CD8-positive, alpha-beta memory T cell (primary cell): ENCODE results near the gene WASF2. TPM values are rescaled to one million over a fixed set of nuclear protein-coding genes. Genes with fewer than 3 reads are reported as not detected.
A peak's percentile ranks its signal among the peaks of the same experiment; 100 is the strongest.
"Not testable (repeated sequence)": the region's sequence is repeated elsewhere in the genome, so short reads cannot be mapped to it uniquely, and the experiment has no call there.

ENCODE experiments used
- CTCF ChIA-PET: fragments of 350-600 bp; sonication (Branson Sonifier 250); formaldehyde crosslinking; loops from one replicate; lab custom pipeline; 2021; ENCODE audit warnings: antibody characterized with exemption; lab: Charles Lee
- POLR2A ChIA-PET: fragments of 350-600 bp; sonication (Branson Sonifier 250); formaldehyde crosslinking; loops from one replicate; lab custom pipeline; 2021; ENCODE audit warnings: antibody characterized with exemption; lab: Charles Lee
- DNase-seq, 5 donors: peaks; one replicate each; pipeline versions ENCODE4 v3.0.0 to v3.0.0-alpha.2; 2020 to 2022; ENCODE audit warnings: mixed read lengths in 1 of 5
- H3K27ac ChIP-seq: one replicate; pipeline ENCODE4 v1.7.0; 2013; ENCODE audit warnings: low read depth, mild to moderate bottlenecking, low read length, moderate library complexity
- H3K27me3 ChIP-seq: 2 replicates; pipeline ENCODE4 v1.7.0; 2013; ENCODE audit warnings: low read length, mild to moderate bottlenecking; ENCODE audit not compliant: insufficient read depth, poor library complexity, severe bottlenecking
- H3K36me3 ChIP-seq: 2 replicates; pipeline ENCODE4 v1.7.0; 2013; ENCODE audit warnings: mild to moderate bottlenecking, low read length, moderate library complexity; ENCODE audit not compliant: insufficient read depth
- H3K4me1 ChIP-seq: 2 replicates; pipeline ENCODE4 v1.7.0; 2013; ENCODE audit warnings: mild to moderate bottlenecking, low read length, moderate library complexity; ENCODE audit not compliant: insufficient read depth
- H3K4me3 ChIP-seq: 2 replicates; pipeline ENCODE4 v1.7.0; 2013; ENCODE audit warnings: mild to moderate bottlenecking, low read length
- H3K9me3 ChIP-seq: 2 replicates; pipeline ENCODE4 v1.7.0; 2013; ENCODE audit warnings: mild to moderate bottlenecking, low read length
- H3K27ac Mint-ChIP-seq, 8 donors: one replicate each; pipeline ENCODE4 v1.8.0; 2020 to 2021; ENCODE audit warnings: mixed read lengths in 8 of 8, mild to moderate bottlenecking in 6 of 8, inconsistent platforms in 3 of 8, moderate library complexity in 3 of 8
- H3K27me3 Mint-ChIP-seq, 2 donors: one replicate each; pipeline ENCODE4 v1.8.0; 2020 to 2021; ENCODE audit warnings: mixed read lengths in 2 of 2, mild to moderate bottlenecking in 1 of 2, moderate library complexity in 1 of 2
- H3K36me3 Mint-ChIP-seq, 3 donors: one replicate each; pipeline ENCODE4 v1.8.0; 2020 to 2021; ENCODE audit warnings: mixed read lengths in 3 of 3, inconsistent platforms in 1 of 3, mild to moderate bottlenecking in 1 of 3
- H3K4me1 Mint-ChIP-seq, 3 donors: one replicate each; pipeline ENCODE4 v1.8.0; 2020 to 2021; ENCODE audit warnings: mixed read lengths in 3 of 3, inconsistent platforms in 1 of 3, mild to moderate bottlenecking in 1 of 3
- H3K4me3 Mint-ChIP-seq, 7 donors: one replicate each; pipeline ENCODE4 v1.8.0; 2020 to 2021; ENCODE audit warnings: mixed read lengths in 7 of 7, mild to moderate bottlenecking in 6 of 7, moderate library complexity in 4 of 7, inconsistent platforms in 2 of 7
- H3K9me3 Mint-ChIP-seq, 5 donors: one replicate each; pipeline ENCODE4 v1.8.0; 2020 to 2022; ENCODE audit warnings: mixed read lengths in 5 of 5, mild to moderate bottlenecking in 3 of 5, moderate library complexity in 2 of 5, inconsistent platforms in 1 of 5
- polyA plus RNA-seq: library from polyadenylated mRNA; unstranded; fragments of 300-500 nt; fragmentation: Illumina TruSeq; gene quantifications from one replicate; pipeline ENCODE4 v1.2.3, GENCODE V29; 2021
- total RNA-seq, 2 experiments: library from RNA; stranded (reverse); gene quantifications; one replicate each; pipeline ENCODE4 v1.2.3, GENCODE V29; 2021

The WASF2 gene
- total and polyA plus RNA-seq, 3 experiments from 2014 or later = 64.1 to 128 (median 120) TPM

DNA sequence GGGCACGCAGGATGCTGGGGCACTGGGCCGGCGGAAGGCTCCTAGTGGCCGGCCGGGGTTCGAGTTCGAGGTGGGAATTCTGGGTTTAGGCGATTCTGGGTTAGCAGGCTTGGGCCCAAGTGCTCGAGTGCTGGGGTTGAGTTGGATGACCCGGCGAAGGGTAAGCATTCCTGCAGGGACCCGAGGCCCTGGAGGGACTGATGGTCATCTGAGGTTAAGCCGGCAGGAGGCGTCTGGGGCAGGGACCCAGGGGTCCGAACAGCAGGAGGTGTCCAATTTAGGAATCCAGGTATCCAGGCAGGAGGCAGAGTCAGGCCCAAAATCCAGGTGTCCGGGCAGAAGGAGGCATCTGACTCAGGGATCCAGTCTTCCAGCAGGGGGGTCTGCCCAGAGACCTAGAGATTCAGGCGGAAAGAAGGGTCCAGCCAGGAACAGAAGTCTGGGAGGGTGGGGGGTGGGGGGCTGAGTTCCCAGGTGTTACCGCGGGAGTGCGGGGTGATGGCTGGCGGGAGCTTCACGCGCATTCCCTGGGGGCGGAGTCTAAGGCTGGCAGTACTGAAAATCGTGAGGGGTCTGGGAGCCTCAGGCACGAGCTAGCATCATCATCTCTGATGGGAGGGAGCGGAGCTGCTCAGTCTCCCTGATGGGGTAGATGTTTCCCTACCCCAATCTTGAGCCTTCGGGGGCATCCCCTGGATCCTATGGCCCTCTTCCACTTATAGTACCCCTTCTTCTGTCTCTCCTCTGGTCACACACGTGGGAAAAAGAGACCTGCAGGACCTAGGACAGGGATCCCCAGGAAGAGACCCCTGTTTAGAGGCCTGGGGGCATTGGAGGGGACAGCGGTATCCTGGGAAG lies 97.0 kb downstream of the WASF2 start:
- H3K4me3 Mint-ChIP-seq = peak overlapping the region in 6 of 7 donors; percentile 41 to 86 (median 62)
- Histone ChIP-seq H3K27ac (peak overlapping the region; percentile 43), H3K27me3 (no peaks in the 10 kb centered on the region), H3K9me3 (no peaks in the 10 kb centered on the region), H3K4me3 (peak overlapping the region; percentile 69), H3K4me1 (peaks cover 17% of the 10 kb centered on the region), H3K36me3 (no peaks in the 10 kb centered on the region)
- ChIA-PET POLR2A (no interaction called here), CTCF (interaction anchor here (1.5 to 13.6 kb wide), 2 partner anchors 35 to 93 kb away, joined by 3 to 283 read pairs; no protein-coding TSS in a partner anchor)
- H3K27me3 Mint-ChIP-seq = peaks cover 1 to 12% of the 10 kb centered on the region in 2 donors
- peak overlapping the region in 4 of 8 donors; percentile 0 to 63 (median 28) for H3K27ac Mint-ChIP-seq
- H3K4me1 Mint-ChIP-seq = peaks cover 15 to 22% (median 21%) of the 10 kb centered on the region in 3 donors
- H3K36me3 Mint-ChIP-seq = no peaks in the 10 kb centered on the region
- no peaks in the 10 kb centered on the region for H3K9me3 Mint-ChIP-seq
- no peak for DNase-seq

DNA sequence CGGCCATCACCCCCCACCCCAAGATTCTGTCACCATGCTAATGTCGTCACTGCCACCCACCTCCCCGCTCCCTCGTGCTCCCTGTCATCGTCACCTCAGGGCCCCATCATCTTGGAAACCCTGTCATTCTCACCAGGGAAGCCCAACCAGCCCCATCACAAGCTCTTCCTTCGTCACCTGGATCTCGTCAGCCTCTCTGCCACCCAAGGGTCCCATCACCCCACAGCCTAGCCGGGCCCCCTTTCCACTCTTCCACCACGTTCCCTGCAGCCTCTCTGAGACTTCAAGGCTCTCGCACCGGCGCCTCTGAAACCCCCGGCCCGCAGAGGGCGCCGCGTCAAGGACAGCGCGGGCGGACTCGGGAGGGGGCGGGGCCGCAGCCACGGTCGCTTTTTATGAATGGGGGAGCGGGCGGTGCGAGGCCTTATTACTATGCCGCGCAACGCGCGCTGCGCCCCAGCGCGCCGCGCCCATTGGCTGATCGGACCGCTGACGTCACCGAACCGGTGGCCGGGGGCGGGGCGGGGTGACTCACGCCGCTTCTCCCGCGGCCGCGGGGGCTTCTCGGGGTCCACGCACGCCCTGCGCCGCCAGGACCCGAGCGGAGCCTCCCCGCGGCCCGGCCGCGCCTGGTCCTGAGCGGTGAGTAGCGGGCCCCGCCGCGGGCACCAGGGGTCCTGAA lies 97.7 kb downstream of the WASF2 start, which contains the start of gene GPR3:
Gene GPR3 (plus strand): TSS at position 527 of the 682 bp plus-strand sequence. CDS start 1,177 bp downstream, outside the sequence.
- no peaks in the 10 kb centered on the region for H3K9me3 ChIP-seq
- H3K27me3 ChIP-seq = no peaks in the 10 kb centered on the region
- peaks cover 17% of the 10 kb centered on the region for H3K4me1 ChIP-seq
- Mint-ChIP-seq H3K36me3 (no peaks in the 10 kb centered on the region), H3K27ac (peak within 1 kb of the TSS in 7 of 8 donors; percentile 0 to 95 (median 93)), H3K4me3 (peak within 1 kb of the TSS; percentile 30 to 88 (median 86)), H3K4me1 (peaks cover 15 to 22% (median 21%) of the 10 kb centered on the region in 3 donors), H3K27me3 (peaks cover 1 to 12% of the 10 kb centered on the region in 2 donors), H3K9me3 (no peaks in the 10 kb centered on the region)
- peak; percentile 87 to 94 (median 92) for DNase-seq
- peak within 1 kb of the TSS; percentile 69 for H3K4me3 ChIP-seq
- no peaks in the 10 kb centered on the region for H3K36me3 ChIP-seq
- POLR2A ChIA-PET = interaction anchor here (1.3 kb wide), 1 partner anchor 70 kb away, joined by 4 read pairs; no protein-coding TSS in a partner anchor
- peak within 1 kb of the TSS; percentile 43 for H3K27ac ChIP-seq
- CTCF ChIA-PET = interaction anchor here (0.7 to 10.2 kb wide), 5 partner anchors 10 to 401 kb away, joined by 3 to 205 read pairs (median 21); partner anchors contain the start of gene CD164L2

DNA sequence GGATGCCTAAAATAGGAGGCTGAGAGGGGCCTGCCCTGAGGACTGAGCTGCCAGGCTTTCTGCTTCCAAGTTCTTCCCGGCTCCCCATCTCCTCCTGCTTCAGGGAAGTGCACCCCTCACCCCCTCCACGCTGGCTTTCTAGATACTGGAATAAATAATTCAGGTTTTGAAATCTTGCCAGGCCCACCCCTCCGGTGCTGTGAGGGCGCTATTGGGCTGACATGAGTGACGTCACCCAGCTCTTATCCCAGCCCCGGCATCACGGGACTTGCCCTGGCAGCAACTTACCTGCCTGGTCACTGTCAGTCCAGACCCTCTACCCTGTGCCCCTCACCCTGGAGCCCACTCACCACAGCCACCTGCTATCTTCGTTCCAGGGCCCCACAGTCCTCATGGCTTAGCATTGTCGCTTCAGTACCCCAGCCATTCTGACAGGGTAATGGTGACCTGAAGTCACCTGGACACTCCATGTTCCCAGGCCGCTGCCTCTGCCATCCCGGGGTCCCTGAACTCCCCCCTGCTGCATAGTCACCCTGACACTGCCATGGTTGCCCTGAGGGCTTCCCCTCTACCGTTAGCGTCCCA lies 98.4 kb downstream of the WASF2 start:
- H3K9me3 ChIP-seq = no peaks in the 10 kb centered on the region
- no peaks in the 10 kb centered on the region for H3K27me3 ChIP-seq
- Mint-ChIP-seq H3K27me3 (peaks cover 1 to 12% of the 10 kb centered on the region in 2 donors), H3K36me3 (no peaks in the 10 kb centered on the region), H3K4me1 (peaks cover 15 to 22% (median 21%) of the 10 kb centered on the region in 3 donors), H3K4me3 (peak overlapping the region; percentile 30 to 88 (median 84)), H3K9me3 (no peaks in the 10 kb centered on the region), H3K27ac (peak overlapping the region in 7 of 8 donors; percentile 0 to 95 (median 93))
- peak in 2 of 5 donors; percentile 14 to 59 for DNase-seq
- H3K27ac ChIP-seq = no peak overlapping the region
- ChIA-PET CTCF (interaction anchor here (0.7 to 10.2 kb wide), 7 partner anchors 9 to 400 kb away, joined by 3 to 205 read pairs (median 5); partner anchors contain the start of gene CD164L2), POLR2A (interaction anchor here (1.3 kb wide), 1 partner anchor 69 kb away, joined by 4 read pairs; no protein-coding TSS in a partner anchor)
- H3K36me3 ChIP-seq = no peaks in the 10 kb centered on the region
- peaks cover 17% of the 10 kb centered on the region for H3K4me1 ChIP-seq
- H3K4me3 ChIP-seq = peak overlapping the region; percentile 59

- Mint-ChIP-seq H3K27ac (peak overlapping the region in 1 of 8 donors; percentile 75), H3K27me3 (peaks cover 3 to 16% of the 10 kb centered on the region in 2 donors), H3K4me1 (peaks cover 9 to 13% (median 11%) of the 10 kb centered on the region in 3 donors), H3K4me3 (no peak overlapping the region), H3K36me3 (no peaks in the 10 kb centered on the region), H3K9me3 (no peaks in the 10 kb centered on the region)
- no peaks in the 10 kb centered on the region for H3K9me3 ChIP-seq
- POLR2A ChIA-PET = interaction anchor here (0.7 to 1.3 kb wide), 2 partner anchors 22 to 105 kb away, joined by 4 read pairs; no protein-coding TSS in a partner anchor
- CTCF ChIA-PET = interaction anchor here (0.6 to 10.2 kb wide), 16 partner anchors 8 to 232 kb away, joined by 3 to 205 read pairs (median 5); no protein-coding TSS in a partner anchor
- H3K4me1 ChIP-seq = peaks cover 8% of the 10 kb centered on the region
- H3K36me3 ChIP-seq = no peaks in the 10 kb centered on the region
- no peak overlapping the region for H3K27ac ChIP-seq
- H3K4me3 ChIP-seq = no peak overlapping the region
- no peaks in the 10 kb centered on the region for H3K27me3 ChIP-seq
- DNase-seq = peak; percentile 58 to 82 (median 64)
Observed at GRCh38 chr1:27388337-27389005, 101.5 kb downstream of the WASF2 start.

DNA sequence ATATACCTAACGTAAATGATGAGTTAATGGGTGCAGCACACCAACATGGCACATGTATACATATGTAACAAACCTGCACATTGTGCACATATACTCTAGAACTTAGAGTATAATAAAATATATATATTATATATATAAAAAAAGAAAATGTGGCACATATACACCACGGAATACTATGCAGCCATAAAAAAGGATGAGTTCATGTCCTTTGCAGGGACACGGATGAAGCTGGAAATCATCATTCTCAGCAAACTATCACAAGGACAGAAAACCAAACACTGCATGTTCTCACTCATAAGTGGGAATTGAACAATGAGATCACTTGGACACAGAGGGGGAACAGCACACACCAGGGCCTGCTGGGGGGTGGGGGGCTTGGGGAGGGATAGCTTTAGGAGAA lies 105.2 kb downstream of the WASF2 start:
- H3K27ac ChIP-seq, H3K27me3 ChIP-seq, H3K4me1 Mint-ChIP-seq, H3K4me3 Mint-ChIP-seq, H3K27ac Mint-ChIP-seq, H3K4me1 ChIP-seq, H3K9me3 Mint-ChIP-seq, H3K9me3 ChIP-seq, H3K4me3 ChIP-seq, H3K36me3 ChIP-seq, DNase-seq, H3K36me3 Mint-ChIP-seq: not testable (repeated sequence)
- CTCF ChIA-PET = interaction anchor here (1.3 to 10.2 kb wide), 3 partner anchors 11 to 86 kb away, joined by 3 to 205 read pairs (median 16); no protein-coding TSS in a partner anchor
- POLR2A ChIA-PET = interaction anchor here (0.5 kb wide), 1 partner anchor 278 kb away, joined by 3 read pairs; no protein-coding TSS in a partner anchor
- peaks cover 2 to 12% of the 10 kb centered on the region in 2 donors for H3K27me3 Mint-ChIP-seq

GRCh38 chr1:27383661-27384060 lies 106.3 kb downstream of the WASF2 start:
- DNase-seq = no peak
- Histone ChIP-seq H3K27ac (no peak overlapping the region), H3K36me3 (no peaks in the 10 kb centered on the region), H3K4me3 (no peak overlapping the region), H3K4me1 (no peaks in the 10 kb centered on the region), H3K27me3 (no peaks in the 10 kb centered on the region), H3K9me3 (no peaks in the 10 kb centered on the region)
- H3K4me1 Mint-ChIP-seq = peaks cover 0 to 2% (median 2%) of the 10 kb centered on the region in 3 donors
- H3K36me3 Mint-ChIP-seq = no peaks in the 10 kb centered on the region
- ChIA-PET POLR2A (no interaction called here), CTCF (interaction anchor here (1.3 to 10.2 kb wide), 4 partner anchors 12 to 85 kb away, joined by 3 to 205 read pairs (median 18); no protein-coding TSS in a partner anchor)
- no peaks in the 10 kb centered on the region for H3K9me3 Mint-ChIP-seq
- no peak overlapping the region for H3K27ac Mint-ChIP-seq
- peaks cover 2 to 11% of the 10 kb centered on the region in 2 donors for H3K27me3 Mint-ChIP-seq
- no peak overlapping the region for H3K4me3 Mint-ChIP-seq
